Measurements from ENCODE around the gene ZMYND15.
A peak's percentile ranks its signal among the peaks of the same experiment; 100 is the strongest.
"Not testable (repeated sequence)": the region's sequence is repeated elsewhere in the genome, so short reads cannot be mapped to it uniquely, and the experiment has no call there.

Gene ZMYND15

DNA sequence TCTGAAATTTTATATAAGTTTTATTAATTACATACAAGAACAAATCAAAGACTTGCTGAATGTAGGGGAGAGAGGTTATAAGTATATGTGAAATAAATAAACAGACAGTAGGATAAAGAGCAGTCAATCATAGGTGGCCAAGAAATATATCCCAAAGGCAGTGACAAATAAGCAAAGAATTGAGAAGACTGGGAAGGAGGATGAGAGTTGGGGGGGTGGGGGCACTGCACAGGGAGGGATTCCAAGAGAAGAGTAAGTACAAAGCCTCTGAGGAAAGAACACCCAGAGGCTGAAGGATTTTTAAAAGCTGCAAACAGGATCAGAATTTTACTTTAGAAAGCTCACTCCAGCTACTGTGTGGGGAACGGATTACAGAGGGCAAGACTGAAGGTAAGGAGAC, 38.5 kb upstream of the ZMYND15 start:
- no peak for TF ChIP-seq CTCF (IDR thresholded peaks at IDR 0.05; ENCODE audit: extremely low read depth, missing control alignments)
- DNase-seq (ENCODE audit: low spot score): no peak

DNA sequence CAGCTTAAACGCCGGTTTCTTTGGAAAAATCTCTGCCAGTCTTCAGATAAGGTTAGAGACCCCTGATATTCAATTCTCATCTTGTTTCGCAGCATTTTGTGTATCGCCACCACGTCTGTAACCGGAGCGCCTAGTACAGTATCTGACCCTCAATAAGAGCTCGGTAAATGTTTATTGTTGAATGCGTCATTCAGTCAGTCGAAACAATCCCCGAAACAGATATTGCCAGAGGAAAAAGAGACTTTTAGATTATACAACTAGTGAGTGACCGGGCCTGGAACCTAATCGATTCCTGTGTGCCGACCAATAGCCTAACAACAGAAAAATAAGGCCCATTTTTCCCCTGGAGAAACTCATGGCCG, 36.3 kb upstream of the ZMYND15 start:
- no peak for TF ChIP-seq CTCF (IDR thresholded peaks at IDR 0.05; ENCODE audit: extremely low read depth, missing control alignments)

DNA sequence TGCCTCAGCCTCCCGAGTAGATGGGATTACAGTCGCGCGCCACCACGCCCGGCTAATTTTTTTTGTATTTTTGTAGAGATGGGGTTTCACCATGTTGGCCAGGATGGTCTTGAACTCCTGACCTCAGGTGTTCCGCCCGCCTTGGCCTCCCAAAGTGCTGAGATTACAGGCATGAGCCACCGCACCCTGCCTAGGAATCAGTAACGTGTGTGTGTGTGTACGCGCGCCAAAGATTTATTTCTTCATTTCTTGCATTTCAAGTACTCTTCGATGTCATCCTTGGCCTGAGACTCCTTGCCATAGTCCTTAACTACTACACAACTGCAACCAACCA, 35.1 kb upstream of the ZMYND15 start:
- not testable (repeated sequence) for DNase-seq (ENCODE audit: low spot score)

More for the DNA sequence above, 36.3 kb upstream of the ZMYND15 start:
- DNase-seq (ENCODE audit: low spot score): no peak

GRCh38 chr17:4704991-4705390, 34.6 kb upstream of the ZMYND15 start:
- DNase-seq (ENCODE audit: low spot score): no peak
- no peak for TF ChIP-seq CTCF (IDR thresholded peaks at IDR 0.05; ENCODE audit: extremely low read depth, missing control alignments)

DNA sequence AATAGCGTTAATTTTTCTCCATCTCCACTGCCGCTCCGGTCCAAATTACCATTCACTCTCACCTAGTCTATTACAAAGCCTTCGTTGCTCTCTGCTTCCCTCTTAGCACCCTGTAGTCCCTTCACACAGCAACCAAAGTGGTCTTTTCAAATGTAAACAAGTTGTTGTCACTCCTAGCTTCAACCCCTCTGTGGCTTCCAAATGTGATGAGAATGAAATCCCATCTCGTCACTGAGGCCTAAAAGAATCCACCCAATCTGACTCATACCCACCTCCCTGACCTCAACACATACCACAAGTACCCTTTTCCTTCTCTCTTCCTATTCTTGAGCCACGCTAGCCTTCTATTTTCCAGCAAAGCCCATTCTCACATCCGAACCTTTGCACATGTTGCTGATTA, 33.5 kb upstream of the ZMYND15 start:
- no peak for TF ChIP-seq CTCF (IDR thresholded peaks at IDR 0.05; ENCODE audit: extremely low read depth, missing control alignments)
- no peak for DNase-seq (ENCODE audit: low spot score)

DNA sequence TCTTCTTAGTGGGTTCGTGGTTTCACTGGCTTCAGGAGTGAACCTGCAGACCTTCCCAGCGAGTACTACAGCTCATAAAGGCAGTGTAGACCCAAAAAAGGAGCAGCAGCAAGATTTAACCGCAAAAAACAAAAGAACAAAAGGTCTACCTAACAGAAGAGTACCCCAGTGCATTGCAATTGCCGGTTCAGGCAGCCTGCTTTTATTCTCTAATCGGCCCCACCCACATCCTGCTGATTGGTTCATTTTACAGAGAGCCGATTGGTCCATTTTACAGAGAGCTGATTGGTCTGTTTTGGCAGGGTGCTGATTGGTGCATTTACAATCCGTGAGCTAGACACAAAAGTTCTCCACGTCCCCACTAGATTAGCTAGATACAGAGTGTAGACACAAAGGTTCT, 31.2 kb upstream of the ZMYND15 start:
- TF ChIP-seq CTCF (IDR thresholded peaks at IDR 0.05; ENCODE audit: extremely low read depth, missing control alignments): no peak
- DNase-seq (ENCODE audit: low spot score): no peak

GRCh38 chr17:4709794-4710692, 29.6 kb upstream of the ZMYND15 start, which contains the start of gene ARRB2:
Gene ARRB2, plus strand, starts transcription at chr17:4710632. Its CDS starts 90 bp downstream, at chr17:4710722.
- TF ChIP-seq CTCF (IDR thresholded peaks at IDR 0.05; ENCODE audit: extremely low read depth, missing control alignments): peak; percentile 43
- DNase-seq (ENCODE audit: low spot score): peak; percentile 99

Data from GM20000 (cell line).